Liver (tissue), 9 donors: ENCODE measurements around the gene DOCK6. TPM values are rescaled to one million over a fixed set of nuclear protein-coding genes. Genes with fewer than 3 reads are reported as not detected.
"Not testable (repeated sequence)": the region's sequence is repeated elsewhere in the genome, so short reads cannot be mapped to it uniquely, and the experiment has no call there.

Experiments used
- DNase-seq: peaks from one replicate; pipeline ENCODE4 v3.0.0-alpha.2; 2017; ENCODE audit warnings: low spot score
- H3K27ac ChIP-seq, 2 donors: one replicate each; pipeline ENCODE4 v1.7.0; 2013; ENCODE audit warnings: inconsistent platforms in 2 of 2, low read length in 2 of 2, control low read depth in 1 of 2, low read depth in 1 of 2, mild to moderate bottlenecking in 1 of 2
- H3K27me3 ChIP-seq, 4 donors: one replicate each; pipeline versions ENCODE4 v1.6.1 to v1.7.0; 2013; ENCODE audit warnings: low read length in 3 of 4, inconsistent platforms in 1 of 4, mild to moderate bottlenecking in 1 of 4, moderate library complexity in 1 of 4; ENCODE audit not compliant: control insufficient read depth in 4 of 4, insufficient read depth in 4 of 4
- H3K36me3 ChIP-seq, 4 donors: one replicate each; pipeline versions ENCODE4 v1.6.1 to v1.7.0; 2013; ENCODE audit warnings: low read length in 3 of 4, mild to moderate bottlenecking in 3 of 4, low read depth in 1 of 4, moderate library complexity in 1 of 4; ENCODE audit not compliant: control insufficient read depth in 4 of 4, insufficient read depth in 3 of 4
- H3K4me1 ChIP-seq, 4 donors: one replicate each; pipeline versions ENCODE4 v1.6.1 to v1.7.0; 2013; ENCODE audit warnings: low read length in 3 of 4, mild to moderate bottlenecking in 3 of 4, moderate library complexity in 1 of 4; ENCODE audit not compliant: control insufficient read depth in 4 of 4, insufficient read depth in 4 of 4
- H3K4me3 ChIP-seq, 3 donors: one replicate each; pipeline versions ENCODE4 v1.6.1 to v1.7.0; 2013; ENCODE audit warnings: low read length in 3 of 3, control low read depth in 1 of 3, low read depth in 1 of 3, mild to moderate bottlenecking in 1 of 3
- H3K9ac ChIP-seq, 2 donors: one replicate each; pipeline ENCODE4 v1.7.0; 2013; ENCODE audit warnings: low read length in 2 of 2, mild to moderate bottlenecking in 2 of 2, moderate library complexity in 2 of 2, control low read depth in 1 of 2, low read depth in 1 of 2
- H3K9me3 ChIP-seq, 4 donors: one replicate each; pipeline versions ENCODE4 v1.6.1 to v1.7.0; 2013; ENCODE audit warnings: low read length in 3 of 4; ENCODE audit not compliant: control insufficient read depth in 4 of 4
- CTCF ChIP-seq: fragments of 150-350 bp; IDR thresholded peaks from 2 replicates; pipeline ENCODE4 v1.5.1; 2017; ENCODE audit warnings: improper control_type of control experiment, low read depth, low read length; ENCODE audit not compliant: missing input control
- EGR1 ChIP-seq, 2 donors: IDR thresholded peaks; 2 replicates each; pipeline ENCODE4 v1.6.1; 2016 to 2018; ENCODE audit warnings: antibody characterized with exemption in 2 of 2, low read depth in 2 of 2
- FOXA1 ChIP-seq: IDR thresholded peaks from 2 replicates; pipeline ENCODE4 v1.6.1; 2016; ENCODE audit warnings: antibody characterized with exemption
- FOXA2 ChIP-seq: IDR thresholded peaks from 2 replicates; pipeline ENCODE4 v1.6.1; 2016; ENCODE audit warnings: antibody characterized with exemption
- HNF4A ChIP-seq, 2 donors: conservative IDR thresholded peaks; 2 replicates each; pipeline ENCODE4 v1.6.1; 2016; ENCODE audit warnings: antibody characterized with exemption in 2 of 2, mild to moderate bottlenecking in 2 of 2
- REST ChIP-seq: IDR thresholded peaks from 2 replicates; pipeline ENCODE4 v1.6.1; 2016; ENCODE audit warnings: antibody characterized with exemption, mild to moderate bottlenecking
- RXRA ChIP-seq, 2 donors: IDR thresholded peaks; 2 replicates each; pipeline ENCODE4 v1.6.1; 2017 to 2018; ENCODE audit warnings: antibody characterized with exemption in 2 of 2, mild to moderate bottlenecking in 1 of 2
- TAF1 ChIP-seq: conservative IDR thresholded peaks from 2 replicates; pipeline ENCODE4 v1.6.1; 2016; ENCODE audit warnings: antibody characterized with exemption, mild to moderate bottlenecking
- WGBS: extraction: QIAGEN DNeasy Blood & Tissue Kit; methylation state at CpG from one replicate; pipeline ENCODE4 v1.1.7; 2013; 5-methylcytosine and 5-hydroxymethylcytosine counted together
- polyA plus RNA-seq, 2 donors: library from polyadenylated mRNA; stranded (reverse) in 1 of 2; unstranded in 1 of 2; fragments of 200-250 nt in 1 of 2; fragments of >200 nt in 1 of 2; fragmentation: Nextera tagmentation in 1 of 2; extraction: Ambion mirVana in 1 of 2; gene quantifications; one replicate each; pipeline versions ENCODE4 v1.2.1 to v1.2.3, GENCODE V29; 2013 to 2015
- total RNA-seq, 2 donors: library from RNA; depleted of rRNA; stranded (reverse); fragments of >200 nt; gene quantifications; one replicate each; pipeline ENCODE4 v1.2.3, GENCODE V29; 2014
- TF ChIP-seq, protein P1 (sequence below): IDR thresholded peaks from 2 replicates; pipeline ENCODE4 v1.6.1; 2016; ENCODE audit warnings: antibody characterized with exemption
- TF ChIP-seq, protein P2 (sequence below): IDR thresholded peaks from 2 replicates; pipeline ENCODE4 v1.6.1; 2016; ENCODE audit warnings: antibody characterized with exemption
- donor health status: healthy.
- donor health status: healthy.
- donor health status: healthy.
- donor health status: healthy.
- donor health status: healthy.

Gene DOCK6
- total and polyA plus RNA-seq, 4 donors: 4.9 to 15.8 (median 13.7) TPM

GRCh38 chr19:11179716-11180297, 82.5 kb downstream of the DOCK6 start:
- H3K4me3 ChIP-seq: no peak overlapping the region
- peak overlapping the region; percentile 61 to 68 for H3K27ac ChIP-seq
- TF ChIP-seq, protein P1, sequence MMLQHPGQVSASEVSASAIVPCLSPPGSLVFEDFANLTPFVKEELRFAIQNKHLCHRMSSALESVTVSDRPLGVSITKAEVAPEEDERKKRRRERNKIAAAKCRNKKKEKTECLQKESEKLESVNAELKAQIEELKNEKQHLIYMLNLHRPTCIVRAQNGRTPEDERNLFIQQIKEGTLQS: no peak
- TF ChIP-seq RXRA (IDR thresholded peaks at IDR 0.05): peak in 1 of 2 donors; percentile 46
- peak; percentile 22 to 60 for TF ChIP-seq HNF4A (conservative IDR thresholded peaks at IDR 0.05)
- H3K9ac ChIP-seq: peak overlapping the region in 1 of 2 donors; percentile 18
- H3K36me3 ChIP-seq: peaks cover 1 to 24% (median 7%) of the 10 kb centered on the region in 4 donors
- 67% methylated on average over 11 of the region's 11 CpGs for WGBS
- no peaks in the 10 kb centered on the region for H3K9me3 ChIP-seq
- H3K4me1 ChIP-seq: peaks cover 4 to 17% (median 11%) of the 10 kb centered on the region in 4 donors
- no peaks in the 10 kb centered on the region for H3K27me3 ChIP-seq
- no peak for DNase-seq

- Histone ChIP-seq H3K27ac (peak overlapping the region; percentile 61 to 68), H3K36me3 (peaks cover 1 to 31% (median 7%) of the 10 kb centered on the region in 4 donors), H3K4me1 (peaks cover 3 to 15% (median 9%) of the 10 kb centered on the region in 4 donors)
- H3K9me3 ChIP-seq, H3K4me3 ChIP-seq, DNase-seq, H3K9ac ChIP-seq, H3K27me3 ChIP-seq: not testable (repeated sequence)
- 90% methylated on average over 9 of the region's 9 CpGs for WGBS
These were observed 83.2 kb downstream of the DOCK6 start for GRCh38 chr19:11179145-11179465.

DNA sequence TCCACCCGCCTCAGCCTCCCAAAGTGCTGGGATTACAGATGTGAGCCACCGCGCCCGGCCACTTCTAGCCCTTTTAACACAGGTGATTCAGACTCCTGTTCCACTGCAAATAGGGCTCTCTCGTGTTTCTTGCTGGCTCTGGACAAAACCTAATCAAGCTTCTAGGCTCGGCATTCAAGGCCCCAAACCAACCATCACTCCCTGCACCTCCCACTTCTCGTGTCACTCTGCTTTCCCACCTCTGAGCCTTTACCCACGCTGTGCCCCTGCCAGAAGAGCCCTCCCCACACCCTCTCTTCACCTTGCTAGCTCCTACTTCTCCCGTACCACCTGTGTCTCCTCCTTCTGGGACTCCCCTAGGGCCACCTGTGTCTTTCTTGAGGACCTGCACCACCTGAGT, 84.7 kb downstream of the DOCK6 start:
- Histone ChIP-seq H3K27me3 (no peaks in the 10 kb centered on the region), H3K4me1 (peaks cover 3 to 10% (median 7%) of the 10 kb centered on the region in 4 donors), H3K27ac (no peak overlapping the region), H3K9me3 (no peaks in the 10 kb centered on the region), H3K4me3 (no peak overlapping the region), H3K36me3 (peaks cover 3 to 42% (median 11%) of the 10 kb centered on the region in 4 donors), H3K9ac (no peak overlapping the region)
- TF ChIP-seq EGR1 (IDR thresholded peaks at IDR 0.05; ENCODE audit: low read depth in 2 of 2) (no peak), TAF1 (no peak), FOXA1 (no peak), REST (no peak), CTCF (no peak), FOXA2 (no peak)
- TF ChIP-seq, protein P1: no peak
- TF ChIP-seq, protein P2, sequence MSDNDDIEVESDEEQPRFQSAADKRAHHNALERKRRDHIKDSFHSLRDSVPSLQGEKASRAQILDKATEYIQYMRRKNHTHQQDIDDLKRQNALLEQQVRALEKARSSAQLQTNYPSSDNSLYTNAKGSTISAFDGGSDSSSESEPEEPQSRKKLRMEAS: no peak
- WGBS: 95% methylated on average over 9 of the region's 9 CpGs
- no peak for DNase-seq
